ENCODE results near the gene WSCD1.

WSCD1 gene

GRCh38 chr17:6108382-6108781 lies 38.2 kb downstream of the WSCD1 start:
- no peak for DNase-seq (ENCODE audit: low read depth)

- no peak for DNase-seq (ENCODE audit: low read depth)
These were observed 38.8 kb downstream of the WSCD1 start for GRCh38 chr17:6108987-6109386.

GRCh38 chr17:6109536-6109935 lies 39.4 kb downstream of the WSCD1 start:
- no peak for DNase-seq (ENCODE audit: low read depth)

GRCh38 chr17:6110088-6110487 lies 39.9 kb downstream of the WSCD1 start:
- DNase-seq (ENCODE audit: low read depth), result no peak

GRCh38 chr17:6110592-6110991 lies 40.4 kb downstream of the WSCD1 start:
- no peak for DNase-seq (ENCODE audit: low read depth)

GRCh38 chr17:6120351-6120750 lies 50.2 kb downstream of the WSCD1 start:
- DNase-seq (ENCODE audit: low read depth), result no peak

GRCh38 chr17:6124856-6125255 lies 54.7 kb downstream of the WSCD1 start:
- no peak for DNase-seq (ENCODE audit: low read depth)

- DNase-seq (ENCODE audit: low read depth), result no peak
These were observed 56.6 kb downstream of the WSCD1 start for GRCh38 chr17:6126768-6127167.

- DNase-seq (ENCODE audit: low read depth), result no peak
These were observed 64.5 kb downstream of the WSCD1 start for GRCh38 chr17:6134721-6135120.

GRCh38 chr17:6135236-6135635 lies 65.1 kb downstream of the WSCD1 start:
- no peak for DNase-seq (ENCODE audit: low read depth)

- no peak for DNase-seq (ENCODE audit: low read depth)
These were observed 65.8 kb downstream of the WSCD1 start for GRCh38 chr17:6135996-6136395.

GRCh38 chr17:6137716-6138502 lies 67.7 kb downstream of the WSCD1 start:
- DNase-seq (ENCODE audit: low read depth), result no peak

- DNase-seq (ENCODE audit: low read depth), result no peak
These were observed 68.7 kb downstream of the WSCD1 start for GRCh38 chr17:6138761-6139446.

- DNase-seq (ENCODE audit: low read depth), result no peak
These were observed 69.3 kb downstream of the WSCD1 start for GRCh38 chr17:6139447-6139832.

- DNase-seq (ENCODE audit: low read depth), result no peak
These were observed 70.0 kb downstream of the WSCD1 start for GRCh38 chr17:6140188-6140587.

GRCh38 chr17:6140728-6141330 lies 70.7 kb downstream of the WSCD1 start:
- DNase-seq (ENCODE audit: low read depth), result no peak

- no peak for DNase-seq (ENCODE audit: low read depth)
These were observed 72.5 kb downstream of the WSCD1 start for GRCh38 chr17:6142701-6143100.

- no peak for DNase-seq (ENCODE audit: low read depth)
These were observed 75.8 kb downstream of the WSCD1 start for GRCh38 chr17:6145946-6146345.

- DNase-seq (ENCODE audit: low read depth), result no peak
These were observed 76.9 kb downstream of the WSCD1 start for GRCh38 chr17:6147042-6147441.

- no peak for DNase-seq (ENCODE audit: low read depth)
These were observed 83.2 kb downstream of the WSCD1 start for GRCh38 chr17:6153375-6153774.

GRCh38 chr17:6157716-6158115 lies 87.5 kb downstream of the WSCD1 start:
- no peak for DNase-seq (ENCODE audit: low read depth)

- no peak for DNase-seq (ENCODE audit: low read depth)
These were observed 89.5 kb downstream of the WSCD1 start for GRCh38 chr17:6159541-6160231.

GRCh38 chr17:6160232-6160555 lies 90.0 kb downstream of the WSCD1 start:
- DNase-seq (ENCODE audit: low read depth), result no peak

Data from stimulated activated CD8-positive, alpha-beta memory T cell treated with anti-CD3 and anti-CD28 coated beads, Interleukin-4, amount 100 ng/mL, for 24 hours (primary cell).